Natural killer cell (primary cell): Measurements from ENCODE around the gene TFPI. TPM values are rescaled to one million over a fixed set of nuclear protein-coding genes. Genes with fewer than 3 reads are reported as not detected.

ENCODE experiments used
- ATAC-seq, 3 donors: fragments of 150-1000 bp in 2 of 3; fragments of 200-7000 bp in 1 of 3; cut with Tn5 transposase; 1 replicate in 1 of 3; 2 replicates in 2 of 3; pipeline ENCODE4 v1.10.0; 2021; ENCODE audit warnings: mild to moderate bottlenecking in 2 of 3, moderate library complexity in 2 of 3
- DNase-seq, 2 donors: peaks; one replicate each; pipeline versions ENCODE4 v3.0.0 to v3.0.0-alpha.2; 2013 to 2021; ENCODE audit warnings: mixed read lengths in 1 of 2
- H3K27ac ChIP-seq: one replicate; pipeline ENCODE4 v1.5.1; 2013; ENCODE audit warnings: mild to moderate bottlenecking, low read length
- H3K27me3 ChIP-seq: one replicate; pipeline ENCODE4 v1.6.1; 2013; ENCODE audit warnings: low read length; ENCODE audit not compliant: control insufficient read depth, insufficient read depth
- H3K36me3 ChIP-seq: one replicate; pipeline ENCODE4 v1.6.1; 2013; ENCODE audit warnings: low read length; ENCODE audit not compliant: control insufficient read depth, insufficient read depth
- H3K4me1 ChIP-seq: one replicate; pipeline ENCODE4 v1.6.1; 2013; ENCODE audit warnings: low read length; ENCODE audit not compliant: control insufficient read depth, insufficient read depth
- H3K4me3 ChIP-seq: one replicate; pipeline ENCODE4 v1.5.1; 2013; ENCODE audit warnings: low read length
- H3K9me3 ChIP-seq: one replicate; pipeline ENCODE4 v1.6.1; 2013; ENCODE audit warnings: low read length; ENCODE audit not compliant: control insufficient read depth, insufficient read depth
- H3K27ac Mint-ChIP-seq, 2 donors: one replicate each; pipeline ENCODE4 v1.8.0; 2022; ENCODE audit warnings: mild to moderate bottlenecking in 2 of 2, mixed read lengths in 2 of 2, moderate library complexity in 1 of 2
- H3K27me3 Mint-ChIP-seq, 2 donors: one replicate each; pipeline ENCODE4 v1.8.0; 2022; ENCODE audit warnings: low read depth in 2 of 2, mixed read lengths in 2 of 2
- H3K36me3 Mint-ChIP-seq: one replicate; pipeline ENCODE4 v1.8.0; 2022; ENCODE audit warnings: mixed read lengths
- H3K4me1 Mint-ChIP-seq, 2 donors: one replicate each; pipeline ENCODE4 v1.8.0; 2022; ENCODE audit warnings: mixed read lengths in 2 of 2
- H3K4me3 Mint-ChIP-seq: one replicate; pipeline ENCODE4 v1.8.0; 2022; ENCODE audit warnings: mild to moderate bottlenecking, moderate library complexity, mixed read lengths
- H3K9me3 Mint-ChIP-seq, 2 donors: one replicate each; pipeline ENCODE4 v1.8.0; 2022; ENCODE audit warnings: mixed read lengths in 2 of 2
- CTCF ChIP-seq: fragments of 200-600 bp; IDR thresholded peaks from one replicate; pipeline ENCODE4 v1.8.0; 2022; ENCODE audit warnings: antibody characterized with exemption
- WGBS: methylation state at CpG from one replicate; pipeline ENCODE4 v1.1.7; 2013; ENCODE audit warnings: missing lambda C conversion rate; ENCODE audit not compliant: insufficient coverage; 5-methylcytosine and 5-hydroxymethylcytosine counted together
- intact Hi-C: fragments of 100-400 bp; cut with micrococcal nuclease; formaldehyde crosslinking; loops from one replicate; pipeline ENCODE4 v1.14.2; 2022
- total RNA-seq, 4 donors: library from RNA; stranded (reverse); fragments of 120-200 nt in 1 of 4; gene quantifications; one replicate each; pipeline versions ENCODE4 v1.2.3 to v1.2.4, GENCODE V29; 2013 to 2022

TFPI gene
- total RNA-seq, 3 donors from 2014 or later (not counting 1 experiment from before 2014, with no cell fraction given): 0.10 to 1.2 (median 0.23) TPM

GRCh38 chr2:187532333-187533120, 21.7 kb downstream of the TFPI start:
- no peak for TF ChIP-seq CTCF
- intact Hi-C loops: no loop called here
- WGBS: 87% methylated on average over 14 of the region's 14 CpGs

GRCh38 chr2:187529977-187530721, 24.1 kb downstream of the TFPI start:
- H3K27me3 Mint-ChIP-seq: no peaks in the 10 kb centered on the region
- WGBS: 90% methylated on average over 1 of the region's 7 CpGs
- intact Hi-C loops: no loop called here

More at GRCh38 chr2:187532333-187533120, 21.7 kb downstream of the TFPI start:
- Histone ChIP-seq H3K27ac (no peak overlapping the region), H3K9me3 (peaks cover 5% of the 10 kb centered on the region), H3K36me3 (no peaks in the 10 kb centered on the region), H3K27me3 (no peaks in the 10 kb centered on the region), H3K4me1 (no peaks in the 10 kb centered on the region), H3K4me3 (no peak overlapping the region)
- no peak for ATAC-seq
- peaks cover 8% of the 10 kb centered on the region for H3K36me3 Mint-ChIP-seq
- H3K9me3 Mint-ChIP-seq: peaks cover 12 to 15% of the 10 kb centered on the region in 2 donors
- no peaks in the 10 kb centered on the region for H3K4me1 Mint-ChIP-seq
- H3K27ac Mint-ChIP-seq: no peak overlapping the region
- no peaks in the 10 kb centered on the region for H3K27me3 Mint-ChIP-seq
- no peak overlapping the region for H3K4me3 Mint-ChIP-seq
- DNase-seq: no peak

GRCh38 chr2:187529248-187529976, 24.8 kb downstream of the TFPI start:
- H3K4me1 ChIP-seq: no peaks in the 10 kb centered on the region
- ATAC-seq: no peak
- intact Hi-C loops: no loop called here
- Mint-ChIP-seq H3K27me3 (no peaks in the 10 kb centered on the region), H3K27ac (no peak overlapping the region), H3K4me1 (no peaks in the 10 kb centered on the region), H3K9me3 (peaks cover 3 to 6% of the 10 kb centered on the region in 2 donors), H3K4me3 (no peak overlapping the region), H3K36me3 (no peaks in the 10 kb centered on the region)
- WGBS: 80% methylated on average over 2 of the region's 3 CpGs
- no peak overlapping the region for H3K4me3 ChIP-seq
- peaks cover 5% of the 10 kb centered on the region for H3K9me3 ChIP-seq
- DNase-seq: no peak
- no peak overlapping the region for H3K27ac ChIP-seq
- no peak for TF ChIP-seq CTCF
- H3K27me3 ChIP-seq: no peaks in the 10 kb centered on the region
- no peaks in the 10 kb centered on the region for H3K36me3 ChIP-seq

More at GRCh38 chr2:187529977-187530721, 24.1 kb downstream of the TFPI start:
- Mint-ChIP-seq H3K4me1 (no peaks in the 10 kb centered on the region), H3K4me3 (no peak overlapping the region), H3K9me3 (peaks cover 9 to 13% of the 10 kb centered on the region in 2 donors), H3K27ac (no peak overlapping the region), H3K36me3 (peaks cover 2% of the 10 kb centered on the region)
- no peak overlapping the region for H3K27ac ChIP-seq
- ATAC-seq (no peak), DNase-seq (no peak)
- no peak overlapping the region for H3K4me3 ChIP-seq
- no peaks in the 10 kb centered on the region for H3K4me1 ChIP-seq
- TF ChIP-seq CTCF: no peak
- no peaks in the 10 kb centered on the region for H3K36me3 ChIP-seq
- H3K27me3 ChIP-seq: no peaks in the 10 kb centered on the region
- H3K9me3 ChIP-seq: peaks cover 5% of the 10 kb centered on the region
